GM23338 (cell line): Measurements from ENCODE around the gene NRSN2.
"Not testable (repeated sequence)": the region's sequence is repeated elsewhere in the genome, so short reads cannot be mapped to it uniquely, and the experiment has no call there.

Experiments
- CTCF ChIP-seq, 2 experiments: fragments of 200-600 bp in 1 of 2; sonication (generic) in 1 of 2; conservative IDR thresholded peaks; 2 replicates each; pipeline versions ENCODE4 v1.5.1 to v1.6.1; 2016 to 2017; ENCODE audit warnings: antibody characterized with exemption in 2 of 2, low read depth in 2 of 2, mild to moderate bottlenecking in 2 of 2, moderate library complexity in 1 of 2
- EZH2 ChIP-seq: fragments of 200-600 bp; sonication (generic); IDR thresholded peaks from one replicate; pipeline ENCODE4 v1.8.0; 2017; ENCODE audit warnings: antibody characterized with exemption, mild to moderate bottlenecking, low read depth; ENCODE audit not compliant: unreplicated experiment
- EZH2phosphoT487 ChIP-seq: fragments of 200-600 bp; sonication (generic); IDR thresholded peaks from one replicate; pipeline ENCODE4 v1.8.1; 2018; ENCODE audit warnings: antibody characterized with exemption; ENCODE audit not compliant: unreplicated experiment
- ZNF114 ChIP-seq: fragments of 250-450 bp; sonication (Bioruptor Pico); IDR thresholded peaks from 2 replicates; pipeline ENCODE4 v1.5.0; 2020; ENCODE audit warnings: mild to moderate bottlenecking, moderate library complexity

DNA sequence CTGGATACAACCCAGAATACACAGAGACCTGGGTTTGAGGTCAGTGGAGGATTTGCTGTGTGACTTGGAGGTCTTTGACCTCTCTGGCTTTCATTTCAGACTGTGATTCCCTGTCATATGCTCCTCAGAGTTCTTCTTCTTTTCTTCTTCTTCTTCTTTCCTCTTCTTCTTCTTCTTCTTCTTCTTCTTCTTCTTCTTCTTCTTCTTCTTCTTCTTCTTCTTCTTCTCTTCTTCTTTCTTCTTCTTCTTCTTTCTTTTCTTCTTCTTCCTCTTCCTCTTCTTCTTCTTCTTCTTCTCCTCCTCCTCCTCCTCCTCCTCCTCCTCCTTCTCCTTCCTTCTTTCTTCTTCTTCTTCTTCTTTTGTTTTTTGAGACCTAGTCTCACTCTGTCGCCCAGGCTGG is 10.9 kb upstream of the NRSN2 start:
- not testable (repeated sequence) for TF ChIP-seq CTCF (conservative IDR thresholded peaks at IDR 0.05; ENCODE audit: low read depth in 2 of 2); ZNF114; EZH2phosphoT487; EZH2
